ENCODE data around the gene KRT76. TPM values are rescaled to one million over a fixed set of nuclear protein-coding genes. Genes with fewer than 3 reads are reported as not detected.
"Not testable (repeated sequence)": the region's sequence is repeated elsewhere in the genome, so short reads cannot be mapped to it uniquely, and the experiment has no call there.

Gene KRT76
- total RNA-seq, 1 donor from 2014 or later = not detected

- DNase-seq (ENCODE audit: extremely low spot score in 2 of 2) = no peak
- TF ChIP-seq POLR2AphosphoS5 (IDR thresholded peaks at IDR 0.05; ENCODE audit: insufficient read depth in 1 of 2, low read depth in 1 of 2) (no peak), CTCF (IDR thresholded peaks at IDR 0.05) (no peak)
- intact Hi-C loops (cut with DNase I) = no loop called here
- no peak overlapping the region for H3K27ac ChIP-seq
- H3K9me3 ChIP-seq = no peaks in the 10 kb centered on the region
- no peak overlapping the region for H3K4me3 ChIP-seq
- peaks cover 12% of the 10 kb centered on the region for H3K4me1 ChIP-seq
- no peaks in the 10 kb centered on the region for H3K36me3 ChIP-seq
- H3K27me3 ChIP-seq = no peaks in the 10 kb centered on the region
These were observed 20.4 kb upstream of the KRT76 start for GRCh38 chr12:52797529-52797894.

- Histone ChIP-seq H3K4me3 (no peak overlapping the region), H3K9me3 (no peaks in the 10 kb centered on the region), H3K36me3 (no peaks in the 10 kb centered on the region), H3K4me1 (peaks cover 12% of the 10 kb centered on the region), H3K27ac (no peak overlapping the region), H3K27me3 (no peaks in the 10 kb centered on the region)
- DNase-seq (ENCODE audit: extremely low spot score in 2 of 2) = no peak
- intact Hi-C loops (cut with DNase I) = no loop called here
- TF ChIP-seq POLR2AphosphoS5 (IDR thresholded peaks at IDR 0.05; ENCODE audit: insufficient read depth in 1 of 2, low read depth in 1 of 2) (no peak), POLR2A (IDR thresholded peaks at IDR 0.05) (no peak), CTCF (IDR thresholded peaks at IDR 0.05) (no peak)
These were observed 19.8 kb upstream of the KRT76 start for GRCh38 chr12:52796839-52797528.

- H3K9me3 ChIP-seq = no peaks in the 10 kb centered on the region
- H3K27ac ChIP-seq = no peak overlapping the region
- no peak for DNase-seq (ENCODE audit: extremely low spot score in 2 of 2)
- no peak overlapping the region for H3K4me3 ChIP-seq
- H3K27me3 ChIP-seq = no peaks in the 10 kb centered on the region
- H3K4me1 ChIP-seq = peaks cover 12% of the 10 kb centered on the region
- intact Hi-C loops (cut with DNase I) = no loop called here
- H3K36me3 ChIP-seq = no peaks in the 10 kb centered on the region
- TF ChIP-seq POLR2AphosphoS5 (IDR thresholded peaks at IDR 0.05; ENCODE audit: insufficient read depth in 1 of 2, low read depth in 1 of 2) (no peak), CTCF (IDR thresholded peaks at IDR 0.05) (no peak), POLR2A (IDR thresholded peaks at IDR 0.05) (no peak)
These were observed 19.3 kb upstream of the KRT76 start for GRCh38 chr12:52796429-52796794.

GRCh38 chr12:52795694-52796428, 18.7 kb upstream of the KRT76 start, which contains the start of gene KRT3:
KRT3 (minus strand) TSS chr12:52796117; CDS start chr12:52796042, 75 bp downstream.
- Histone ChIP-seq H3K27ac (no peak within 1 kb of the TSS), H3K9me3 (no peaks in the 10 kb centered on the region), H3K4me1 (peaks cover 12% of the 10 kb centered on the region), H3K36me3 (no peaks in the 10 kb centered on the region), H3K4me3 (no peak within 1 kb of the TSS), H3K27me3 (no peaks in the 10 kb centered on the region)
- intact Hi-C loops (cut with DNase I) = no loop called here
- no peak for TF ChIP-seq POLR2AphosphoS5 (IDR thresholded peaks at IDR 0.05; ENCODE audit: insufficient read depth in 1 of 2, low read depth in 1 of 2)
- no peak for TF ChIP-seq CTCF (IDR thresholded peaks at IDR 0.05)
- no peak for TF ChIP-seq POLR2A (IDR thresholded peaks at IDR 0.05)
- no peak for DNase-seq (ENCODE audit: extremely low spot score in 2 of 2)

- DNase-seq (ENCODE audit: extremely low spot score in 2 of 2); H3K27me3 ChIP-seq; H3K27ac ChIP-seq; H3K4me3 ChIP-seq; H3K36me3 ChIP-seq; intact Hi-C loops (cut with DNase I); H3K4me1 ChIP-seq; H3K9me3 ChIP-seq: not testable (repeated sequence)
These were observed 18.2 kb upstream of the KRT76 start for GRCh38 chr12:52795332-52795674.
